ENCODE results near the gene FBXO10. TPM values are rescaled to one million over a fixed set of nuclear protein-coding genes. Genes with fewer than 3 reads are reported as not detected.

Gene FBXO10
- total RNA-seq, 2 donors from 2014 or later = 19.5 to 26.6 TPM

GRCh38 chr9:37551888-37552287, 24.3 kb downstream of the FBXO10 start:
- Histone ChIP-seq H3K9me3 (ENCODE audit: control insufficient read depth, low read length) (peaks cover 17% of the 10 kb centered on the region), H3K36me3 (ENCODE audit: control insufficient read depth, insufficient read depth, low read length) (peaks cover 13% of the 10 kb centered on the region), H3K4me3 (ENCODE audit: low read length) (no peak overlapping the region), H3K27me3 (ENCODE audit: control insufficient read depth, insufficient read depth, low read length, poor library complexity, severe bottlenecking) (no peaks in the 10 kb centered on the region), H3K4me1 (ENCODE audit: control insufficient read depth, insufficient read depth, low read length) (peaks cover 8% of the 10 kb centered on the region), H3K9ac (ENCODE audit: extremely low read depth, low read length, poor library complexity, severe bottlenecking) (no peak overlapping the region), H3K27ac (ENCODE audit: low read depth, low read length) (no peak overlapping the region)
- no peak for DNase-seq
- Mint-ChIP-seq H3K9me3 (peaks cover 7% of the 10 kb centered on the region), H3K27me3 (ENCODE audit: insufficient read depth) (no peaks in the 10 kb centered on the region), H3K4me1 (peaks cover 14% of the 10 kb centered on the region), H3K27ac (no peak overlapping the region), H3K36me3 (ENCODE audit: low read depth) (peaks cover 32% of the 10 kb centered on the region), H3K4me3 (no peak overlapping the region)
- 90 to 96% methylated on average over 2 of the region's 2 CpGs for WGBS, 2 experiments (ENCODE audit: insufficient coverage in 1 of 2, insufficient read length in 1 of 2)
- no peak for TF ChIP-seq CTCF (conservative IDR thresholded peaks at IDR 0.05)

GRCh38 chr9:37551468-37551867, 24.7 kb downstream of the FBXO10 start:
- H3K27me3 ChIP-seq (ENCODE audit: control insufficient read depth, insufficient read depth, low read length, poor library complexity, severe bottlenecking) = no peaks in the 10 kb centered on the region
- no peak overlapping the region for H3K4me3 Mint-ChIP-seq
- H3K9me3 Mint-ChIP-seq = peaks cover 7% of the 10 kb centered on the region
- no peak overlapping the region for H3K9ac ChIP-seq (ENCODE audit: extremely low read depth, low read length, poor library complexity, severe bottlenecking)
- peaks cover 17% of the 10 kb centered on the region for H3K9me3 ChIP-seq (ENCODE audit: control insufficient read depth, low read length)
- H3K4me1 ChIP-seq (ENCODE audit: control insufficient read depth, insufficient read depth, low read length) = peaks cover 8% of the 10 kb centered on the region
- no peak overlapping the region for H3K4me3 ChIP-seq (ENCODE audit: low read length)
- no peak for TF ChIP-seq CTCF (conservative IDR thresholded peaks at IDR 0.05)
- no peak overlapping the region for H3K27ac Mint-ChIP-seq
- H3K36me3 Mint-ChIP-seq (ENCODE audit: low read depth) = peaks cover 29% of the 10 kb centered on the region
- DNase-seq = no peak
- H3K36me3 ChIP-seq (ENCODE audit: control insufficient read depth, insufficient read depth, low read length) = peaks cover 12% of the 10 kb centered on the region
- H3K27ac ChIP-seq (ENCODE audit: low read depth, low read length) = no peak overlapping the region
- WGBS, 2 experiments (ENCODE audit: insufficient coverage in 1 of 2, insufficient read length in 1 of 2) = 94 to 100% methylated on average over 2 to 3 of the region's 3 CpGs
- no peaks in the 10 kb centered on the region for H3K27me3 Mint-ChIP-seq (ENCODE audit: insufficient read depth)
- peaks cover 14% of the 10 kb centered on the region for H3K4me1 Mint-ChIP-seq

GRCh38 chr9:37550781-37551180, 25.4 kb downstream of the FBXO10 start:
- H3K4me3 Mint-ChIP-seq = no peak overlapping the region
- H3K4me3 ChIP-seq (ENCODE audit: low read length) = no peak overlapping the region
- H3K27me3 Mint-ChIP-seq (ENCODE audit: insufficient read depth) = no peaks in the 10 kb centered on the region
- H3K27ac ChIP-seq (ENCODE audit: low read depth, low read length) = no peak overlapping the region
- DNase-seq = no peak
- 90 to 96% methylated on average over 1 of the region's 1 CpG for WGBS, 2 experiments (ENCODE audit: insufficient coverage in 1 of 2, insufficient read length in 1 of 2)
- peaks cover 29% of the 10 kb centered on the region for H3K36me3 Mint-ChIP-seq (ENCODE audit: low read depth)
- H3K9ac ChIP-seq (ENCODE audit: extremely low read depth, low read length, poor library complexity, severe bottlenecking) = no peak overlapping the region
- no peak for TF ChIP-seq CTCF (conservative IDR thresholded peaks at IDR 0.05)
- H3K9me3 ChIP-seq (ENCODE audit: control insufficient read depth, low read length) = peaks cover 17% of the 10 kb centered on the region
- H3K4me1 Mint-ChIP-seq = peaks cover 14% of the 10 kb centered on the region
- no peaks in the 10 kb centered on the region for H3K27me3 ChIP-seq (ENCODE audit: control insufficient read depth, insufficient read depth, low read length, poor library complexity, severe bottlenecking)
- peaks cover 8% of the 10 kb centered on the region for H3K4me1 ChIP-seq (ENCODE audit: control insufficient read depth, insufficient read depth, low read length)
- H3K9me3 Mint-ChIP-seq = peaks cover 7% of the 10 kb centered on the region
- H3K36me3 ChIP-seq (ENCODE audit: control insufficient read depth, insufficient read depth, low read length) = peaks cover 19% of the 10 kb centered on the region
- H3K27ac Mint-ChIP-seq = no peak overlapping the region

Measured in endodermal cell (in vitro differentiated cells).